ENCODE measurements around the gene BCAT1.
A peak's percentile ranks its signal among the peaks of the same experiment; 100 is the strongest.

The BCAT1 gene, protein sequence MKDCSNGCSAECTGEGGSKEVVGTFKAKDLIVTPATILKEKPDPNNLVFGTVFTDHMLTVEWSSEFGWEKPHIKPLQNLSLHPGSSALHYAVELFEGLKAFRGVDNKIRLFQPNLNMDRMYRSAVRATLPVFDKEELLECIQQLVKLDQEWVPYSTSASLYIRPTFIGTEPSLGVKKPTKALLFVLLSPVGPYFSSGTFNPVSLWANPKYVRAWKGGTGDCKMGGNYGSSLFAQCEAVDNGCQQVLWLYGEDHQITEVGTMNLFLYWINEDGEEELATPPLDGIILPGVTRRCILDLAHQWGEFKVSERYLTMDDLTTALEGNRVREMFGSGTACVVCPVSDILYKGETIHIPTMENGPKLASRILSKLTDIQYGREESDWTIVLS

GRCh38 chr12:24948757-24949722 lies at the start of gene BCAT1:
BCAT1 (minus strand) TSS chr12:24949101; CDS start chr12:24948932, 169 bp downstream.
- peak; percentile 72 for DNase-seq (ENCODE audit: low spot score)

GRCh38 chr12:24997970-24998582 lies 49.2 kb upstream of the BCAT1 start:
- no peak for DNase-seq (ENCODE audit: low spot score)

DNA sequence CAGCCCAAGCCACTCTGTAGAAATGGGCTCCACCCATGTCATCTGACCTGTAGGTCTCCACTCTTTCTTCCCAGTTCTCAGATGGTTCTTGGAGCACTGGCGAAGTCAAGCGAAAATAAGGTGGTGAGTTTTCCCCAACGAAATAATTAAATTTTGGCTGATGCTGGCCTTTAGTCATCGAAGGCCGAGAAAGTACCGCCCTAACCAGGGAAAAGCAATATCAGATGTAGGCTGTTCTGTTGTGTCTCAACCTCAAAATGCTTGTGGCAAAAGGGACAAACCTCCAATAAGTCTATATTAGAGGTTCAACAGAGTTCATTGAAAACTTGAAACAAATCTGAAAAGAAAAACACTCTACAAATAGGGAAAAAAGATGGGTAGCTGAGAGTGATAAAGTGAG lies 48.6 kb upstream of the BCAT1 start:
- DNase-seq (ENCODE audit: low spot score), result no peak

- no peak for DNase-seq (ENCODE audit: low spot score)
These were observed 47.9 kb upstream of the BCAT1 start for GRCh38 chr12:24996820-24997219.

DNA sequence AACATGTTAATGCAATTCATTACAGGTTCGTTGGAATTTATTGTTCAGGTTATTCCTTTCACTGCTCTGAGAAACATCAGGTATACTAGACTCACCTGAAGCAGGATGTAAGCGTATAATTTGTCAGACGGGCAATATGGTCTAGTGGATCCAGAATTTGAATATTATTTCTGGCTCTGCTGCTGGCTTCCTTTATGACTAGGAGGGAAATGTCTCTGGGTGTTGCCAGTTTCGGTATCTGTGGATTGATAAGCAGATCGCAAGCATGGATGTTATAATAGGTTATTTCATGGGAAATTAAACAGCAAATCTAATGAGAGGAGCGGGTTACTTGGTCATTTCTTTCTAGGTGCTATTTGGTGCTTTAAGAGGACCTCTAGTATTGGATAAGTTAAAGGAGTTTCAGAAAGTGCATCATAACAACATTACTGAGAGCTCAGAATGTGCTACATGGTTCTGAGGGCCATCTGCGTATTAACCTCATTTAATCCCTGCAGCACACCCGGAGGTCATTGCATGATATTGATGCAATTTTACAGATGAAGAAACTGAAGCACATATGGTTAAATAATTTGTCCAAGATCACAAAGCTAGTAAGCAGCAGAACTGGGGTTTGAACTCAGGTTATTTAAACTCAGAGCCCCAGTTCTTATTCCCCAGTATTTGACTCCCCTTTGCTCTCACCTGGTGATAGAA lies 47.3 kb upstream of the BCAT1 start:
- DNase-seq (ENCODE audit: low spot score), result no peak

DNA sequence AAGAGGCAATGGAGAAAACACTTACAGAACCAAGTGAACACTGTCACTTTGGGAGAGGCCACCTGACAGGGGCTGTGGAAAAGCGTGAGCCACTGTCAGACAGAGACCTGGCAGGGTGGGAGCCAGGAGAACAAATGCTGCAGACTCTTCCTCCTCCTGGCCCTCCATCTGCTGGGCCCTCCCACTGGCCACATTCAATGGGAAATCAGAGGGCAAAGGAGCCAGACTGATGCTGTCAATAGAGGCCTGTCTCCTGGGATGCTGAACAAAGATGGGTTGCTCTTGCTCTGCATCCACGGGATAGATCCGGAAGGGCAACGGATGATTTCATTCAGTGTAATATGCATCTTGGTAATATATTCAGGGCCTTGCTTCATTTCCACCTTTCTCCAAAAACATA lies 44.9 kb upstream of the BCAT1 start:
- no peak for DNase-seq (ENCODE audit: low spot score)

DNA sequence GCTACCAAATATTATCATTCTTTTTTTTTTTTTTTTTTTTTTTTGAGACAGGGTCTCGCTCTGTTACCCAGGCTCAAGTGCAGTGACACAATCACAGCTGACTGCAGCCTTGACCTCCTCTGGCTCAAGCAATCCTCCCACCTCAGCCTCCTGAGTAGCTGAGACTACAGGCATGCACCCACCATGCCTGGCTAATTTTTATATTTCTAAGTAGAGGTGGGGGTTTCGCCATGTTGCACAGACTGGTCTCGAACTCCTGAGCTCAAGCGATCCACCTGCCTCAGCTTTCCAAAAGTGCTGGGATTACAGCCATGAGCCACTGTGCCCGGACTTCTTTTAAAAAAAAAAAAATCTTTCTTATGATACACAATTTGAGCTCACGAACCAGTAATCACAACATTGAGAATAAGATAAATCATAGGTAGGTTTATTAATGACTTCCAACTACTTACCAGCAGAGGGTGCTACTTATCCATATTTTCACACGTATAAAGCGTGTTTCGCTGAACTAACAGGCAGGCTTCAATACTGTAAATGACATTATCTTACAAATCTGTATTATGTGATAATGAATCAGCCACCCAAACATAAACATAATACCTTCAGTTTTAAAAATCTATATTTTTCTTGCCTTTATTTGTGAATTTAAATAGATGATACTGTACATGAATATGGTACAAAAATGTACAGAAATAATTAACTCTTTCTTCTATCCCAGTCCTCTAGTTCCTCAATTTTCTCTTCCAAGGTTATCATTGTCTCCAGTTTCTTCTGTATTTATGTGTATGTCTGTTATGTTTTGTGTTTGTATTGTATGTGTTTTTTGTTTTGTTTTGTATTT lies 42.5 kb upstream of the BCAT1 start:
- peak; percentile 34 for DNase-seq (ENCODE audit: low spot score)

DNA sequence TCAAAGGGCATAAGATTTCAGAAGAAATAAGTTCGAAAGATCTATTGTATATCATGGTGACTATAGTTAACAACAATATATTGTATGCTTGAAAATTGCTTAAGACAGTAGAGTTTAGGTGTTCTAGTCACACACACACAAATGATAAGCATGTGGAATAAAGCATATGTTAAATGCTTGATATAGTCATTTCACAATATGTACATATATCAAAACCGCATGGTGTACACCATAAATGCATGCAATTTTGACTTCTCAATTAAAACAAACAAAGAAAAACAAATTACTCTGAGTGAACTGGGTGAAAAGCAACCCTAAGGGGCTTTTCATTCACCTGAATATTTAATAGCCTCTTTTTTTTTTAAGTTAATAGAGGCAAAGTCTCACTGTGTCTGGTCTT lies 40.3 kb upstream of the BCAT1 start:
- DNase-seq (ENCODE audit: low spot score), result no peak

GRCh38 chr12:24982250-24982649 lies 33.3 kb upstream of the BCAT1 start:
- DNase-seq (ENCODE audit: low spot score), result no peak

GRCh38 chr12:24979976-24980730 lies 31.3 kb upstream of the BCAT1 start:
- DNase-seq (ENCODE audit: low spot score), result no peak

- no peak for DNase-seq (ENCODE audit: low spot score)
These were observed 30.4 kb upstream of the BCAT1 start for GRCh38 chr12:24979329-24979728.

DNA sequence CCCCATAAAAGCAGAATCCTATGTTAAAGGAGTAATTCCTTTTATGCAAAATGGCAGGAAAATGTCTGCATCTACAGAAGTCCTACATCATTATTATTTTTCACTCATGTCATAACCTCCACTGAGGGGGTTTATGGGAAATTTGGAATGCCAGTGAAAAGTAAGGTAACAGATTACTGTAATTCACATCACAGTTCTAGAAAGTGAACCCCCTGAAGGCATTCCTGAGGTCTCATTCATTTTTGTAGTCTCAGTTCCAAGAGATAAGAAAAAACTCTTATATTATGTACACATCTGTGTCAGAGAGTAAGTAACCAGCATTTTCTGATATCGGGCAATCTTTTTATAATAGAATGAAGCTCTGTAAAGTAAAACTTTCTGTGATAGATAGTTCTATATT lies 28.8 kb upstream of the BCAT1 start:
- no peak for DNase-seq (ENCODE audit: low spot score)

GRCh38 chr12:24977060-24977459 lies 28.2 kb upstream of the BCAT1 start:
- no peak for DNase-seq (ENCODE audit: low spot score)

GRCh38 chr12:24975425-24975824 lies 26.5 kb upstream of the BCAT1 start:
- no peak for DNase-seq (ENCODE audit: low spot score)

DNA sequence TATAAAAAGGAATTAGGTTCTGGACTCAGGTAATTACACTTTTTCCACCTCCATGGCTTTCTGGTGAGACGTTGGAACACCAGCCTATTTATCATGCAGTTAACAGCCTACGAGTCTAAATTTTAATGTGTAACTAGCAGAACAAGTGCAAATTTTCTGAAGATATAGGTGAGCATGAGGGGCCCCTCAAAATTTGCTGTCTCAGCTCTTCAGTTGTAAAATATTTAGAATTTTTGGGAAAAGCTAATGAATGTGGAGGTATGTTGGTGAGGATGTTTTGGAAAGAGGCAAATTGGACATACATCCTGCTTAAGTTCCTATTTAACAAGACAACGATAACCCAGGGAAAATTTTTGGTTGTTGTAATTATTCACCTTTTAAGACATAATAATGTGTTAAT lies 25.3 kb upstream of the BCAT1 start:
- no peak for DNase-seq (ENCODE audit: low spot score)

DNA sequence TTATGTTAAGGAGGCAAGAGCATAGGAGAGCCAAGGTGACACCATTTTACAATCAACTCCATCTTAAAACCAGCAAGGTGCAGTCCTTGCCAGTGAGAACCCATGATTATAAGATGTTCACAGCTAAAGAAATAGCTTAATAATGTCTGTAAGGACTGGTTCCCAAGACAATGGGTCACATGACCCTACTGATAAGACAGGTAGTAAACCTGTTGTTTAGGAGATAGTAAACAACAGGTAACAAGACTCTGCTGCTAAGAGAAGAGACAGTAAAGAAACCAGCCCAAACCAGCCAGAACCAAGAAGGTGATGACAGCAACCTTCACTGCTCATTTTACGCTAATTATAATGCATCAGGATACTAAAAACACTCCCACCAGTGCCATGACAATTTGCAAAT lies 23.2 kb upstream of the BCAT1 start:
- DNase-seq (ENCODE audit: low spot score), result no peak

GRCh38 chr12:24970177-24970576 lies 21.3 kb upstream of the BCAT1 start:
- DNase-seq (ENCODE audit: low spot score), result no peak

DNA sequence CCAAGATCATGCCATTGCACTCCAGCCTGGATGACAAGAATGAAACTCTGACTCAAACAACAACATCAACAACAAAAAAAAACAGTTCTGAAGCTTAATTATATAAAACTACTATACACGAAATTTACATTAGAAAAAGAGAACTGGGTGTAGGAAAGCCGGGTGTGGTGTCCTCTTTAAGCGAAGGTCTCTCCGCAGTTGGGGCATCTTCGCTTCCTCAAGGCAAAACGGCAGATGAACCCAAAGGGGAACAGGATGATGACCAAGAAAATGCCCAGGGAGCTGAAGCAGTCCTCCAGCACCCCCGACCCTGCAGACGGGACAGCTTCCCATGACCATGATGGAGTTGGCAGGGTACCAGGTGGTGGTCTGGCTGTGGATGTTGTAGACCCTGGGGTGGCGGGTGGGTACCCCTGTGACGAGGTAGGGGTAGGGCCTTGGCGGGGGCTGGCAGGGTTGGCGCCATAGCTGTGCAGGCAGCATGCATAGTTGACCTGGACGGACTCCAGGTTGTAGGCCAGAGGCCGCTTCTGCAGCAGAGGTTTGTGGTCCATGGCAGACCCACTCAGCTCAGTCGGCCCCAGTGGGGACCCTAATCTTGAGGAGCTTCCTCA lies 18.2 kb upstream of the BCAT1 start:
- DNase-seq (ENCODE audit: low spot score), result no peak

DNA sequence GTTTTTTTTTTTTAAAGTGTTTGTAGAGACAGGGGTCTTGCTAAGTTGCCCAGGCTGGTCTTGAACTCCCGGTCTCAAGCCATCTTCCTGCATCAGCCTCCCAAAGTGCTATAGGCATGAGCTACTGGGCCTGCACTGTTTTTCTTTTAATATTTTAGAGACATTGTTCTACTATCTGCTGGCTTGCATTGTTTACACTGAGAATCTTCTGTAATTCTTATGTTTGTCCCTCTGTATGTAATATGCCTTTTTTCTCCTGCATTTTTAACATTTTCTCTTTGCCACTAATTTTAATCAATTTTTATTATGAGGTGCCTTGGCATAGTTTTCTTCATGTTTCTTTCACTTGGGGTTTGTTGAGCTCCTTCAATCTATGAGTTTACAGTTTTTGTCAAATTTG lies 15.4 kb upstream of the BCAT1 start:
- no peak for DNase-seq (ENCODE audit: low spot score)

All from HuH-7.5 (cell line).